Renal cortical epithelial cell (primary cell): ENCODE measurements around the gene PPFIA4. TPM values are rescaled to one million over a fixed set of nuclear protein-coding genes. Genes with fewer than 3 reads are reported as not detected.
"Not testable (repeated sequence)": the region's sequence is repeated elsewhere in the genome, so short reads cannot be mapped to it uniquely, and the experiment has no call there.

Experiments
- DNase-seq: peaks from one replicate; pipeline ENCODE4 v3.0.0-alpha.2; 2011; ENCODE audit warnings: low read depth
- total RNA-seq: library from RNA; depleted of rRNA; stranded (reverse); fragments of >200 nt; gene quantifications from 2 replicates; pipeline ENCODE4 v1.2.3, GENCODE V29; 2014

The PPFIA4 gene
- total RNA-seq: 1.6 and 12.4 TPM in 2 replicates

DNA sequence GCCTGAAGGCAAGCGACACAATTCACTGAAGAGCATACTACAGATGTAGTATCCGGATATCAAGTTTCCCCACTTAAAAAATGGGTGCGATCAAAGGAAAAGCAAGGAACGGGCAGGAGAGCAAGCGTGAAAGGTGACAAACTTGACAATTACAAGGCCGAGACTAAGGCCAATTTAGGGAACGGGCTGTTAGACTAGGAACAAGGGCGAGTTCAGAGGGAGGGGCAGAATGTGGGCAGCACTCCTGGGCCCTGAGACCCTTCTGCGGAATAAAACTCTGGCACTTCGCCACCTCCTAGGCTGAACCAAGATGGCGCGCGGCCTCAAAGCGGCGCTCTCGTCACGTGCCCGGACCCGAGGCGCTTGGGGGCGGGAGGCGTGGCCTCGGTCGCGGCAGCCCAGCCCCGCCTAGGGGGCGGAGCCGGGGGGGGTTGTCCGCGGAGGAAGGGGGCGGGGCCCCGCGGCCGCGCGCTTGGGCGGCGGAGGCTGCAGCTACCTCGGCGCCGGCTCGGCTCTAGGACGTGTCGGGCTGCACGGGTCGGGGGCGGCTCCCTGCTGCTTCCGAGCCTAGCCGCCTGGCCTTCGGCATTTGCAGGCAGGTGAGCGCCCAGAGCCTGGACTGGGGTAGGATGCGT, at the start of gene PPFIA4:
Gene PPFIA4, plus strand, starts transcription at position 461 of the 635 bp plus-strand sequence. CDS start 12,518 bp downstream, outside the sequence.
- peak; percentile 30 for DNase-seq

GRCh38 chr1:202976633-202977032, 49.7 kb upstream of the PPFIA4 start:
- DNase-seq: no peak

DNA sequence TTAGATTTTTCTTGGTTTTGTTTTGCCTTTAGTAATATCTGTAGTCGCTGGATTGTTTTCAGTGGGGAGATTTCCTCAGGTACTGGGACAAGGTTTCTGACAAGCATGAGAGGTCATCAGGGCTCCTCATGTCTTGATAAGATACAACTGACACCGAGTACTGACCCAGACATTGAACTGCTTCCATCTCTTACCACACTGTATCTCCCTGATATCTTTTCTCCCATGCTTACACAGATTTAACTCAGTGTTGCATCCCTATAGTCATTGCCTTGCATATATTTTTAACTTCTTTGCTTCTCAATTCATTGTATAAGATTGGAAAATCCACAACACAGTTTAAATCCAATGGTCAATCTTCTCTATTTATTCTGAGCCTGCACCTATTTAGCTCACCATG, 46.8 kb upstream of the PPFIA4 start:
- no peak for DNase-seq

GRCh38 chr1:202981939-202982338, 44.4 kb upstream of the PPFIA4 start:
- DNase-seq: no peak

DNA sequence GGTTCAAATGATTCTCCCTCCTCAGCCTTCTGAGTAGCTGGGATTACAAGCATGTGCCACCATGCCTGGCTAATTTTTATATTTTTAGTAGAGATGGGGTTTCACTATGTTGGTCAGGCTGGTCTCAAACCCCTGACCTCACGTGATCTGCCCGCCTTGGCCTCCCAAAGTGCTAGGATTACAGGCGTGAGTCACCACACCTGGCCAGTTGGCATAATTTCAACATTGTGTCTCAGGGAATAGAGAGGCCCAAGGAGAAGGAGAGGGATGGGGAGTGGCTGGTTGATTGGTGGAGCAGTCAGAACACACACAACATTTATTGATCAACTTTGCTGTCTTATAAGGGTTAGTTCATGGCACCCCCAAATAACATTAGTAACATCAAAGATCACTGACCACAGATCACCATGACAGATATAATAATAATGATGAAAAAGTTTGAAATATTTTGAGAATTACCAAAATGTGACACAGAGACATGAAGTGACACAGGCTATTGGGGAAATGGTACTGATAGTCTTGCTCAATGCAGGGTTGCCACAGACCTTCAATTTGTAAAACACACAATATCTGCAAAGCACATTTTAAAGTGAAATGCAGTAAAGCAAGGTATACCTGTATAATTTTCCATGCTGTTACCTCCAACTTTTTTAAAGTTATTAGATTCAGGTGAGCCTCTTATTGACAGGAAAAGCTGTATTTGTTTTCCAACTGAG, 43.4 kb upstream of the PPFIA4 start:
- DNase-seq: no peak

DNA sequence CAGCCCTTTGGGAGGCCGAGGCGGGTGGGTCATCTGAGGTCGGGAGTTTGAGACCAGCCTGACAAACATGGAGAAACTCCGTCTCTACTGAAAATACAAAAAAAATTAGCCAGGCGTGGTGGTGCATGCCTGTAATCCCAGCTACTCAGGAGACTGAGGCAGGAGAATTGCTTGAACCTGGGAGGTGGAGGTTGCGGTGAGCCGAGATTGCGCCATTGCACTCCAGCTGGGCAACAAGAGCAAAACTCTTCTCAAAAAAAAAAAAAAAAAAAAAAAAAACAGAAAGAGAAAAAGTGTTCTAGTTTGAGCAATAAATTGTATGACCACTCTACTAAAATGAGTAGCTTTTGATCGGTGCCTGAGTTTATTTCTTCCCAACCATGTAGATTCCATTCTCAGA, 40.2 kb upstream of the PPFIA4 start:
- DNase-seq: not testable (repeated sequence)

- no peak for DNase-seq
Observed at GRCh38 chr1:202987255-202987654, 39.0 kb upstream of the PPFIA4 start.

GRCh38 chr1:202987922-202988583, 38.2 kb upstream of the PPFIA4 start:
- DNase-seq: no peak

GRCh38 chr1:202989879-202990278, 36.4 kb upstream of the PPFIA4 start:
- DNase-seq: no peak

DNA sequence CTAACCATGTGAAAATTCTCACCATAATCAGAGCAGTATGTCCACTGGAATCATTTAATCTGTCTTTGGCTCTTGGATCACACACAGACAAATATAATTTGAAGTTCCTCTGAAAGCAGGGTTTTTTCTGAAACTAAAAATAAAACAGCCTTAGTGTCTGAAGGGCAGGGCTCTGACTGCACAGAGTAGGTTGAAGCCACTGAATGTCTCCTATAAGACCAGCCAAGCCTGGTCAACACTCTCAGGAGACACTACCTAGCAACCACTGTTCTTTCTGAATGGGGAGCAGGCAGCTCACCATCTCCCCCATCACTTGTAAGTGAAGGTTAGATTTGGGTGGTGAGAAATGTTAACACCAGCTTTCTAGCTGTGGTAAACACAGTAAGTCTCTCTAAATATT, 35.2 kb upstream of the PPFIA4 start:
- no peak for DNase-seq

DNA sequence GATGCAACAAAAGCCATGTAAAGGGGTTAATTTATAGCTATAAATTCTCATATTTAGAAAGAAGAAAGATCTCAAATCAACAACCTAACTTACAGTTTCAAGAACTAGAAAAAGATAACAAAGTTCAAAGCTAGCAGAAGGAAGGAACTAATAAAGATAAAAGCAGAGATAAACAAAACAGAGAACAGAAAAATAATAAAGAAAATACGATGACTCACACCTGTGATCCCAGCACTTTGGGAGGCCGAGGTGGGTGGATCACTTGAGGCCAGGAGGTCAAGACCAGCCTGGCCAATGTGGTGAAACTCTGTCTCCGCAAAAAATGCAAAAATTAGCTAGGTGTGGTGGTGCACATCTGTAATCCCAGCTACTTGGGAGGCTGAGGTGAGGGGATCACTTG, 31.5 kb upstream of the PPFIA4 start:
- DNase-seq: no peak

DNA sequence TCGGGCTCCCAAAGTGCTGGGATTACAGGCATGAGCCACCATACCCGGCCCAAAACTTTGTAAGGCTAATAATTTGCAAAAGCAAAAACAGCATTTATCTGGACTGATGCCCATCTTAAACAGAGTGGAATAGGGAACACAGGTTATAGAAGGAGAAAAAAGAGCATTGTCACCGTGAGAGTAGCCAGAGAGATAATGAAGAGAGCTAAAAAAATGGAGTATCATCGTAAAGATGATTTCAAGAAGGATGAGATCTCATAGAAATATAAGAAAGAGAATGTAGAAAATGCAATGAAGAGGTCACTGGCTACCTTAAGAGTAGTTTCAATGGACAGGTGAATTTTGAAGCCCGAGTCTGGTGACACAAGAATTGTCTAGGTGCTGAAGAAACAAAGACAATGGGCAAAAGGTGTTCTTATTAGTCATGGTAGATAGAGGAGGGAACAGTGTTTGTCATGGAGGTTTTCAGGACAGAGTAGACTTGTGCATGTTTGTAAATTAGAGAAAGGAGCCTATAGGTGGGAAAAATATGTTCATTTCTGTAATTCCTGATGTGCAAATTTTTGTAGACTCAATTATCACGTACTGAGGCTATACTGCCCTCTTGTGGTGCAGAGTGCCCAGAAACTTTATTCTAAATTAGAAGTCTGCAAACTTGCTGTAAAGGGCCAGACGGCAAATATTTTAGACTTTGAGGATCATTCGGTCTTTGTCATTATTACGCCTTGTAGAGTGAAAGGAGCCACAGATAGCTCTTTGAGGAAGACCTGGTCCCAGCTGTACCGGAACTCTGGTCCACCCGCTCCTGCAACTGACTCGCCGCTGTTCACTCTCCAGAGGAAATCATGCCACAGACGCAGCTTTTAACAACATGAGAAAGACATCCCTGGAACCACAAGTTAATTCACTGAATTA, 27.2 kb upstream of the PPFIA4 start:
- DNase-seq: peak; percentile 50

DNA sequence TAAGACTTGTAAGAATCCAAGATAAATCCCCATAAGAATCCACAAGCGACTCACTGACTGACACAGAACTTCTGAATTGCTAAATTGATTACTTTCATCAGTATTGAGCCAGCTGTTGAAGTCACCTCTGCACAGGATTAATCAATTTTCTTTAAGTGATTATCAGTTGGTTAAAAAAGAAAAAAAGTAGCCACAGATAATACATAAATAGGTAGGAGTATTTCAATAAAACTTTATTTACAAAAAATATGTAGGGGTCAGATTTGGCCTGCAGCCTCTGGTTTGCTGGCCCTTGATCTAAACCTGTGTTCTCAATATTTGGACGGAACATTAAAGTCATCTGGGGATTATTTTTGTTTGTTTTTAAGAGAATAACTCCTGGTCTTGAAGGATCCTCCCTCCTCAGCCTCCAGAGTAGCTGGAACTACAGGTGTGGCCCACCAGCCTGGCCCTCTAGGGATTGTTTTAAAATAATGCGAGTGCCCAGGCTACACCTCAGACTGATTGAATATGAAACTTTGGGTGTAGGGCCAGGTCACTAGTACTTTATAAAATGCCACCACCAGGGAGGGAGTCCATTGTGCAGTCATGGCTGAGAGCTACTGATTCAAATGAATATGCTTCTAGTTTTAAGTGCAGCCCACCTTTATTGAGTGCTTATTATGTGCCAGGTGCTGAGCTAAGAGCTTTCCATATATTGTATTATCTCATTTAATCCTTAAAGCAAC, 25.9 kb upstream of the PPFIA4 start:
- no peak for DNase-seq

- no peak for DNase-seq
Observed at GRCh38 chr1:203001986-203002385, 24.3 kb upstream of the PPFIA4 start.

DNA sequence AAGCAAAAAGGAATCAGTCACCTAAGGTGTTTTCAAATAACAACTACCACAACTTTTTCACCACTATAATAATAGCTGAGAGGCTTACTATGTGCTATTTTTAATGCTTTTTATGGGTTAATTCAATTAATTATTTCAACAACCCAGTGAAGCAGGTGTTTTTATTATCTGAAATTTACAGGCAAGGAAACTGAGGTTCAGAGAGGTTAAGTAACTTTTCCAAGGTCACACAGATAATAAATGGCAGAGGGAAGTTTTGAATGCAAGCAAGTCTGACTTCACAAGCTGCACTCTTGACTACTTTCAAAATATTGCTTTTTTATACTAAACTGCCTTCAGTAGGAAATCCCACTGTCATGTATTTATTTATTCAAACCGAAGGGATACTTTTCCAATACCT, 23.3 kb upstream of the PPFIA4 start:
- no peak for DNase-seq

GRCh38 chr1:203005395-203006142, 20.7 kb upstream of the PPFIA4 start:
- DNase-seq: not testable (repeated sequence)

- DNase-seq: peak; percentile 93
Observed at GRCh38 chr1:203006948-203007871, 19.1 kb upstream of the PPFIA4 start, which contains the start of gene TMEM183A. TMEM183A (plus strand) TSS chr1:203007374; CDS start chr1:203007466, 92 bp downstream.

DNA sequence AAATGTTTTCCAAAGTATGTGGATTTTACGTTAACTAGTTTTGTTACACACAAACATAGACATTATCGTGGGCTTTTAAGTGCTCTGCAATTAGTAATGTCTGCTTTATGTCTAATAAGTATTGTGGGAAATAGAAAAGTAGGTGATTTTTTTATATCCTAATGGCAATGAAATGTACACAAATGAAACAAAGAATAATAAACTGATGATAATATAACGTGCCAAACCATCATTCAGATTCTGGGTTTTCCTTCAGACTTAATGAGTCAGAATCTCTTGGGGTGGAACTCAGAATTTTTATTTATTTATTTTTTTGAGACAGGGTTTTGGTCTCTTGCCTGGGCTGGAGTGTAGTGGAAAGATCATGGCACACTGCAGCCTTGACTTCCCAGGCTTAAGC, 17.1 kb upstream of the PPFIA4 start:
- no peak for DNase-seq

- no peak for DNase-seq
Observed at GRCh38 chr1:203011582-203011981, 14.7 kb upstream of the PPFIA4 start.
